BLaER1 (cell line): ENCODE data around the gene MILR1.
"Not testable (repeated sequence)": the region's sequence is repeated elsewhere in the genome, so short reads cannot be mapped to it uniquely, and the experiment has no call there.

ENCODE experiments used
- H3K27ac ChIP-seq: shearing (Covaris generic); formaldehyde crosslinking; 2 replicates; pipeline ENCODE4 v1.8.1; 2022
- H3K27me3 ChIP-seq: shearing (Covaris generic); formaldehyde crosslinking; 2 replicates; pipeline ENCODE4 v1.8.1; 2022
- H3K36me3 ChIP-seq: shearing (Covaris generic); formaldehyde crosslinking; 2 replicates; pipeline ENCODE4 v1.8.1; 2022
- H3K4me1 ChIP-seq: shearing (Covaris generic); formaldehyde crosslinking; 2 replicates; pipeline ENCODE4 v1.8.1; 2022
- H3K4me2 ChIP-seq: shearing (Covaris generic); formaldehyde crosslinking; 2 replicates; pipeline ENCODE4 v1.8.1; 2022
- H3K4me3 ChIP-seq: shearing (Covaris generic); formaldehyde crosslinking; 2 replicates; pipeline ENCODE4 v1.8.1; 2022
- H3K9ac ChIP-seq: shearing (Covaris generic); formaldehyde crosslinking; 2 replicates; pipeline ENCODE4 v1.8.1; 2022
- H3K9me3 ChIP-seq: shearing (Covaris generic); formaldehyde crosslinking; 2 replicates; pipeline ENCODE4 v1.8.1; 2022
- H4K20me1 ChIP-seq: shearing (Covaris generic); formaldehyde crosslinking; 2 replicates; pipeline ENCODE4 v1.8.1; 2022
- Cebpa-rat ChIP-seq: shearing (Covaris generic); IDR thresholded peaks from 2 replicates; pipeline ENCODE4 v1.8.1; 2022

Gene MILR1

GRCh38 chr17:64410750-64411490 lies 38.0 kb upstream of the MILR1 start:
- H3K9ac ChIP-seq, result 0 out of 2 replicates have a peak overlapping the region, but pooled peaks have one; percentile 29
- H3K4me3 ChIP-seq, result no peak overlapping the region
- no peaks in the 10 kb centered on the region for H4K20me1 ChIP-seq
- no peaks in the 10 kb centered on the region for H3K36me3 ChIP-seq
- peak overlapping the region; percentile 76 for H3K27ac ChIP-seq
- peak overlapping the region; percentile 47 for H3K4me2 ChIP-seq
- no peaks in the 10 kb centered on the region for H3K27me3 ChIP-seq
- no peaks in the 10 kb centered on the region for H3K9me3 ChIP-seq
- peaks cover 43% of the 10 kb centered on the region for H3K4me1 ChIP-seq
- no peak for TF ChIP-seq Cebpa-rat

- TF ChIP-seq Cebpa-rat, result no peak
These were observed 36.7 kb upstream of the MILR1 start for GRCh38 chr17:64411999-64412771.

DNA sequence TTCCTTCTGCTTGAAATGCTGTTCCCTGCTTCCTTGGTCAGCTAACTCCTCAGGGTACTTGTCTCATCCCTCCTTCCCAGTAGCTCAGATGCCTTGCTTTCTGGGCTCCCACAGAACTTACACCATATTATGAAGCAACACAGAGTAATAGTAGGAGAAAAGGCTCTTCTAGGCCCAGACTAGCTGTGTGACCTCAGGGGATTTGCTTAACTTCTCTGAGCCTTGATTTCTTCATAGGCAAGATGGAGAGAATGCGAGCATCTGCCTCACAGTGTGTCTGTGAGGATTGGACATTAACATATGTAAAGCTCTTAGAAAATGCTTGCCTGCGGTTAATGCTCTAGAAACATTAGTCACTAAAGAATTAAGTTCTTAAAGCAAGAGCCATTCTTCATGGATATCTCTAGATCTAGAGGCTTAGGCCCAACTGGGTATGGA lies 36.0 kb upstream of the MILR1 start:
- H4K20me1 ChIP-seq, result no peaks in the 10 kb centered on the region
- no peak overlapping the region for H3K4me3 ChIP-seq
- H3K9me3 ChIP-seq, result no peaks in the 10 kb centered on the region
- TF ChIP-seq Cebpa-rat, result no peak
- no peaks in the 10 kb centered on the region for H3K27me3 ChIP-seq
- no peaks in the 10 kb centered on the region for H3K36me3 ChIP-seq
- H3K4me2 ChIP-seq, result peak overlapping the region; percentile 94; the same call in 1 of the 2 replicates
- H3K27ac ChIP-seq, result peak overlapping the region; percentile 51; the same call in 1 of the 2 replicates
- H3K9ac ChIP-seq, result no peak overlapping the region
- peaks cover 43% of the 10 kb centered on the region for H3K4me1 ChIP-seq

More at GRCh38 chr17:64411999-64412771, 36.7 kb upstream of the MILR1 start:
- no peaks in the 10 kb centered on the region for H3K27me3 ChIP-seq
- no peaks in the 10 kb centered on the region for H3K9me3 ChIP-seq
- peaks cover 43% of the 10 kb centered on the region for H3K4me1 ChIP-seq
- no peaks in the 10 kb centered on the region for H3K36me3 ChIP-seq
- 0 out of 2 replicates have a peak overlapping the region, but pooled peaks have one; percentile 4 for H3K9ac ChIP-seq
- H3K4me3 ChIP-seq, result peak overlapping the region; percentile 28; the same call in 1 of the 2 replicates
- no peaks in the 10 kb centered on the region for H4K20me1 ChIP-seq
- peak overlapping the region; percentile 51 for H3K27ac ChIP-seq
- H3K4me2 ChIP-seq, result peak overlapping the region; percentile 94

DNA sequence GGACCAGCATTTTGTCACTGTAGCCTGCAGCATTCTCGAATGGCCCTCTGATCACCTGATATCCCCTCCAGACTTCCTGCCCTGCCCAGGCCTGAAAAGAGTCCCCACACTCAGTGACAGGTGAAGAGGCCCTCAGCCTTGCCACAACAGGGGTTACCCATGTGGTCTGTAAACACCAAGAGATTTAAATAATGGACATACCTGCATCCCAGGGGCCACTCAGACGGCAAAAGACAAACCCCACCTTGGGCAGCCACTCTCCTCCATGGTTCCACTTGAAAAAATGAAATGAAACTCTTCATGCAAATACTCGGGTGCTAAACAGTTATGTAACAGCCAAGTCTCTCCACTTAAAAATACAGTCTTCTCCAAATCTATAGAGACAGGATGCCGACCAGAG lies 35.4 kb upstream of the MILR1 start:
- Histone ChIP-seq H3K27me3 (no peaks in the 10 kb centered on the region), H3K4me3 (no peak overlapping the region), H3K36me3 (no peaks in the 10 kb centered on the region), H3K9ac (no peak overlapping the region), H3K9me3 (no peaks in the 10 kb centered on the region), H3K4me2 (peak overlapping the region; percentile 94; the same call in 1 of the 2 replicates), H3K27ac (no peak overlapping the region), H3K4me1 (peaks cover 43% of the 10 kb centered on the region), H4K20me1 (no peaks in the 10 kb centered on the region)
- no peak for TF ChIP-seq Cebpa-rat

DNA sequence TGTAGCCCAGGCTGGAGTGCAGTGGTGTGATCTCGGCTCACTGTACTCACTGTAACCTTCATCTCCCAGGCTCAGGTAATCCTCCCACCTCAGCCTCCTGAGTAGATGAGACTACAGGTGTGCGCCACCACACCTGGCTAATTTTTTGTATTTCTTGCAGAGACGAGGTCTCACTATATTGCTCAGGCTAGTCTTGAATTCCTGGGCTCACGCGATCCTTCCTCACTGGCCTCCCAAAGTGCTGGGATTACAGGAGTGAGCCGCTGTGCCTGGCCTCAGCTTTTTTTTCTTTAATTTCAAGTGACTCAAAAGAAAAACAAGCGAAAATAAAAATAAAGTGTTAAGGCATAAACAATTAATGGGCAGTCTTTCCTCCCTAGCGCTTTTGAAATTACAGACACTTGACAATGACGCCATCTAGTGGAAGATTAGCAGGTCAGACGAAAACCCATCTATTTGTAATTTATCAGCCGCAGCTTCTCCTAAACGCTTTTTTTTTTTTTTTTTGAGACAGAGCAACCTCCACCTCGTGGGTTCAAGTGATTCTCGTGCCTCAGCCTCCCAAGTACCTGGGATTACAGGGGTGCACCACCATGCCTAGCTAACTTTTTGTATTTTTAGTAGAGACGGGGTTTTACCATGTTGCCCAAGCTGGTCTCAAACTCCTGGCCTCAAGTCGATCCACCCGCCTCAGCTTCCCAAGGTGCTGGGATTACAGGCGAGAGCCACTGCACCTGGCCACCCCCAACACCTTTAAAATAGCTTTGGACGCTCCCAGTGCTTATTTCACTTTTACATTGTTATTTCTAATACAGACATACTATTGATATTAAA lies 30.2 kb upstream of the MILR1 start:
- Histone ChIP-seq H4K20me1 (no peaks in the 10 kb centered on the region), H3K4me1 (peaks cover 6% of the 10 kb centered on the region), H3K9ac (no peak overlapping the region), H3K27me3 (no peaks in the 10 kb centered on the region), H3K4me2 (no peak overlapping the region), H3K36me3 (no peaks in the 10 kb centered on the region), H3K27ac (no peak overlapping the region), H3K9me3 (no peaks in the 10 kb centered on the region), H3K4me3 (no peak overlapping the region)
- no peak for TF ChIP-seq Cebpa-rat

DNA sequence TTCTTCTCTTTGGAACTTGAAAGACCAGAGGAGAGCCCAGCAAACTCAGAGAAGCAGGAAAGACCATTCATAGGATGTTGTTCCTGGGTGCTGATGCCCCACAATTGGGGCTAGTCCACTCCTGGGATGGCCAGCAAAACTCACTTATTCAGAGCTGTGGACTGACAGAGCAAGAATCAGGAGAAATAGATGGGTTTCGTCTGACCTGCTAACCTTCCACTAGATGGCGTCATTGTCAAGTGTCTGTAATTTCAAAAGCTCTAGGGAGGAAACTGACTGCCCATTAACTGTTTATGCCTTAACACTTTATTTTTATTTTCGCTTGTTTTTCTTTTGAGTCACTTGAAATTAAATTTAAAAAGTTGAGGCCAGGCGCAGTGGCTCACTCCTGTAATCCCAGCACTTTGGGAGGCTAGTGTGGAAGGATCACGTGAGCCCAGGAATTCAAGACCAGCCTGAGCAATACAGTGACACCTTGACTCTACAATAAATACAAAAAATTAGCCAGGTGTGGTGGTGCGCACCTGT lies 28.7 kb upstream of the MILR1 start:
- H3K27me3 ChIP-seq, result no peaks in the 10 kb centered on the region
- peak overlapping the region; percentile 29; the same call in 1 of the 2 replicates for H3K27ac ChIP-seq
- TF ChIP-seq Cebpa-rat, result no peak

DNA sequence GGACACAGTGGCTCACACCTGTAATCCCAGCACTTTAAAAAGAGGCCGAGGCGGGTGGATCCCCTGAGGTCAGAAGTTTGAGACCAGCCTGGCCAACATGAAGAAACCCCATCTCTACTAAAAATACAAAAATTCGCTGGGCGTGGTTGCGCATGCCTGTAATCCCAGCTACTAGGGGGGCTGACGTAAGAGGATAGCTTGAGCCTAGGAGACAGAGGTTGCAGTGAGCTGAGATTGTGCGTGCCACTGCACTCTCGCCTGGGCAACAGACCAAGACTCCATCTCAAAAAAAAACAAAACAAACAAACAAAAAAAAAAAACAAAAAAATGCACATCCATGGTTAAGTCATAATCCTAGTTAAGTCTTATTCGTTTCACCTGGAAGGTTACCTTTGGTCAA lies 26.8 kb upstream of the MILR1 start:
- not testable (repeated sequence) for H4K20me1 ChIP-seq, H3K27me3 ChIP-seq, H3K36me3 ChIP-seq, H3K4me1 ChIP-seq, H3K9me3 ChIP-seq, H3K9ac ChIP-seq, H3K27ac ChIP-seq, H3K4me2 ChIP-seq, H3K4me3 ChIP-seq

More for the DNA sequence above, 28.7 kb upstream of the MILR1 start:
- no peak overlapping the region for H3K4me3 ChIP-seq
- H4K20me1 ChIP-seq, result no peaks in the 10 kb centered on the region
- no peaks in the 10 kb centered on the region for H3K36me3 ChIP-seq
- no peak overlapping the region for H3K9ac ChIP-seq
- peaks cover 6% of the 10 kb centered on the region for H3K4me1 ChIP-seq
- H3K9me3 ChIP-seq, result no peaks in the 10 kb centered on the region
- no peak overlapping the region for H3K4me2 ChIP-seq

- H3K27me3 ChIP-seq, result no peaks in the 10 kb centered on the region
- no peak overlapping the region for H3K9ac ChIP-seq
- no peak overlapping the region for H3K4me2 ChIP-seq
- TF ChIP-seq Cebpa-rat, result no peak
- H3K36me3 ChIP-seq, result no peaks in the 10 kb centered on the region
- no peaks in the 10 kb centered on the region for H3K9me3 ChIP-seq
- H3K4me3 ChIP-seq, result no peak overlapping the region
- no peak overlapping the region for H3K27ac ChIP-seq
- H4K20me1 ChIP-seq, result no peaks in the 10 kb centered on the region
- peaks cover 6% of the 10 kb centered on the region for H3K4me1 ChIP-seq
These were observed 25.0 kb upstream of the MILR1 start for GRCh38 chr17:64423881-64424280.

DNA sequence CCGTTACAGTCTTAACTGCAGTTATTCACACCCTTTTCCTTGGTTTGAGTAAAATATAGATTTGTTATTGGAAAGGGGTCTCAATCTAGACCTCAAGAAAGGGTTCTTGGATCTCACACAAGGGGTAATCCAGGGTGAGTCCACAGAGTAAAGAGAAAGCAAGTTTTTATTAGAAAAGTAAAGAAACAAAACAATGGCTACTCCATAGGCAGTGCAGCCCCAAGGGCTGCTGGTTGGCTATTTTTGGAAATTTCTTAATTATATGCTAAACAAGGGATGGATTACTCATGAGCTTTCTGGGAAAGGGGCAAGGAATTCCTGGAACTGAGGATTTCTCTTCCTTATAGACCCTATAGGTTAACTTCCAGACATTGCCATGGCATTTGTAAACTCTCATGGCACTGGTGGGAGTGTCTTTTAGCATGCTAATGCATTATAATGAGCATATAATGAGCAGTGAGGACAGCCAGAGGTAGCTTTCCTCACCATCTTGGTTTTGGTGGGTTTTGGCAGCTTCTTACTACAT lies 24.5 kb upstream of the MILR1 start:
- Histone ChIP-seq H3K4me1 (peaks cover 6% of the 10 kb centered on the region), H3K9me3 (no peaks in the 10 kb centered on the region), H3K27me3 (no peaks in the 10 kb centered on the region), H3K4me2 (no peak overlapping the region), H4K20me1 (no peaks in the 10 kb centered on the region), H3K36me3 (no peaks in the 10 kb centered on the region), H3K4me3 (no peak overlapping the region), H3K27ac (no peak overlapping the region), H3K9ac (no peak overlapping the region)
- TF ChIP-seq Cebpa-rat, result no peak
